ENCODE data around the gene RAC2. TPM values are rescaled to one million over a fixed set of nuclear protein-coding genes. Genes with fewer than 3 reads are reported as not detected.

The RAC2 gene
- total and polyA plus RNA-seq, 2 of the 8 experiments (the other 6 are each of a cell fraction or from before 2014, with no cell fraction given): 2.3 to 4.3 TPM

- H4K8ac ChIP-seq (ENCODE audit: extremely low read depth, insufficient read depth, low read length): no peak overlapping the region
- H3K9me3 ChIP-seq (ENCODE audit: insufficient read depth in 2 of 2, low read depth in 1 of 2, low read length in 1 of 2): peaks cover 0 to 5% of the 10 kb centered on the region in 2 experiments; a peak in 2 of 4 replicates
- H3K4me2 ChIP-seq (ENCODE audit: insufficient read depth in 1 of 2, low read depth in 2 of 2, low read length in 2 of 2): no peak overlapping the region
- WGBS, 2 experiments (ENCODE audit: extremely low coverage in 1 of 2, insufficient coverage in 1 of 2, insufficient read length in 1 of 2, insufficient replicate concordance in 2 of 2, low coverage in 1 of 2, low lambda C conversion rate in 2 of 2, missing lambda C conversion rate in 1 of 2): 87% methylated on average over 5 of the region's 5 CpGs; no CpG with 5 or more reads in 1 of the 2 experiments
- DNase-seq (ENCODE audit: low read depth in 1 of 2, low spot score in 2 of 2) (no peak), FAIRE-seq (no peak)
- H3K14ac ChIP-seq (ENCODE audit: insufficient read length): no peak overlapping the region
- H3K56ac ChIP-seq (replicated peaks; ENCODE audit: insufficient read length, low read depth, low read length): no peak overlapping the region
- no peaks in the 10 kb centered on the region; the same call in 1 of the 2 replicates for H3K23me2 ChIP-seq (ENCODE audit: low read depth, low read length)
- H3K4me3 ChIP-seq (ENCODE audit: extremely low read depth in 1 of 4, insufficient read depth in 2 of 4, low read depth in 3 of 4, low read length in 4 of 4): no peak overlapping the region
- no peak overlapping the region for H3K23ac ChIP-seq (ENCODE audit: insufficient read length)
- H2AFZ ChIP-seq (ENCODE audit: low read length): no peak overlapping the region
- ChIA-PET POLR2A (ENCODE audit: partially characterized antibody) (no interaction called here), CTCF (ENCODE audit: partially characterized antibody) (interaction anchor here (1.1 kb wide), 1 partner anchor 40 kb away, joined by 3 read pairs; no protein-coding TSS in a partner anchor)
- H3K27me3 ChIP-seq (replicated peaks in 1 of 4; ENCODE audit: control insufficient read depth in 3 of 4, extremely low read depth in 1 of 4, insufficient read depth in 3 of 4, low read length in 3 of 4): no peaks in the 10 kb centered on the region; a peak in 3 of 7 replicates
- H2BK5ac ChIP-seq (ENCODE audit: low read depth, low read length): no peak overlapping the region
- peaks cover 0 to 6% (median 3%) of the 10 kb centered on the region in 4 experiments; a peak in 3 of 7 replicates for H3K4me1 ChIP-seq (replicated peaks in 1 of 4; ENCODE audit: control insufficient read depth in 3 of 4, insufficient read depth in 4 of 4, low read length in 3 of 4)
- H3K36me3 ChIP-seq (ENCODE audit: control insufficient read depth in 2 of 4, insufficient read depth in 4 of 4, low read length in 3 of 4): no peaks in the 10 kb centered on the region
- no peak overlapping the region for H2BK12ac ChIP-seq (ENCODE audit: low read depth, low read length)
- no peak overlapping the region for H2BK20ac ChIP-seq (ENCODE audit: low read length)
- no peak overlapping the region for H3K9ac ChIP-seq (replicated peaks in 1 of 4; ENCODE audit: extremely low read depth in 1 of 4, low read depth in 3 of 4, low read length in 3 of 4)
- H3K27ac ChIP-seq (ENCODE audit: low read depth, low read length): no peak overlapping the region
- no peak overlapping the region for H4K5ac ChIP-seq (ENCODE audit: insufficient read length, low read depth, low read length)
- H2BK120ac ChIP-seq (replicated peaks; ENCODE audit: low read depth, low read length): no peak overlapping the region
- H2AK5ac ChIP-seq (ENCODE audit: low read depth, low read length): no peak overlapping the region
- H4K91ac ChIP-seq (replicated peaks; ENCODE audit: insufficient read length, low read length): no peak overlapping the region
- no peak overlapping the region for H3K4ac ChIP-seq (replicated peaks; ENCODE audit: insufficient read length, low read depth, low read length)
- no peak overlapping the region for H3K18ac ChIP-seq (ENCODE audit: extremely low read depth, low read length)
- no peaks in the 10 kb centered on the region for H4K20me1 ChIP-seq (replicated peaks in 1 of 2; ENCODE audit: control insufficient read depth in 1 of 2, insufficient read depth in 2 of 2, low read length in 2 of 2)
- H3K79me1 ChIP-seq (ENCODE audit: low read depth, low read length): no peaks in the 10 kb centered on the region
- no peaks in the 10 kb centered on the region for H3K79me2 ChIP-seq (ENCODE audit: control insufficient read depth in 1 of 2, insufficient read depth in 2 of 2, low read length in 2 of 2)
- no peak overlapping the region for H2BK15ac ChIP-seq (ENCODE audit: low read length)
- TF ChIP-seq NANOG (IDR thresholded peaks at IDR 0.05; ENCODE audit: insufficient read depth, low read depth, low read length, poor library complexity, severe bottlenecking): no peak
- TF ChIP-seq KDM5A (IDR thresholded peaks at IDR 0.05; ENCODE audit: low read length): no peak
- no peak for TF ChIP-seq TCF12 (IDR thresholded peaks at IDR 0.05; ENCODE audit: low read depth, low read length)
- no peak for TF ChIP-seq TEAD4 (IDR thresholded peaks at IDR 0.05; ENCODE audit: low read depth, low read length)
- TF ChIP-seq MAX (IDR thresholded peaks at IDR 0.05): no peak
- TF ChIP-seq SUZ12 (IDR thresholded peaks at IDR 0.05; ENCODE audit: low read length): no peak
- no peak for TF ChIP-seq JUND (IDR thresholded peaks at IDR 0.05; ENCODE audit: low read length)
- TF ChIP-seq ATF2 (IDR thresholded peaks at IDR 0.05; ENCODE audit: low read length): no peak
- TF ChIP-seq USF2 (IDR thresholded peaks at IDR 0.05; ENCODE audit: low read length): no peak
- TF ChIP-seq CHD1 (IDR thresholded peaks at IDR 0.05; ENCODE audit: low read depth, low read length): no peak
These were observed 47.7 kb upstream of the RAC2 start for GRCh38 chr22:37291559-37292298.
